Activated B cell treated with CpG ODN at 0.5 μM for 24 hours (primary cell): ENCODE data around the gene MZB1. TPM values are rescaled to one million over a fixed set of nuclear protein-coding genes. Genes with fewer than 3 reads are reported as not detected.
A peak's percentile ranks its signal among the peaks of the same experiment; 100 is the strongest.

Experiments used
- ATAC-seq: fragments of 200-7000 bp; cut with Tn5 transposase; one replicate; pipeline ENCODE4 v1.10.0; 2021; ENCODE audit warnings: low read depth, mild to moderate bottlenecking, moderate library complexity
- CTCF ChIA-PET: fragments of 350-600 bp; sonication (Branson Sonifier 250); formaldehyde crosslinking; loops from one replicate; lab custom pipeline; 2021; ENCODE audit warnings: antibody characterized with exemption; lab: Charles Lee
- POLR2A ChIA-PET: fragments of 350-600 bp; sonication (Branson Sonifier 250); formaldehyde crosslinking; loops from one replicate; lab custom pipeline; 2021; ENCODE audit warnings: antibody characterized with exemption; lab: Charles Lee
- DNase-seq: peaks from one replicate; pipeline ENCODE4 v3.0.0; 2022
- H3K27ac Mint-ChIP-seq: one replicate; pipeline ENCODE4 v1.8.0; 2020; ENCODE audit warnings: mixed read lengths
- H3K27me3 Mint-ChIP-seq: one replicate; pipeline ENCODE4 v1.8.0; 2021; ENCODE audit warnings: mixed read lengths
- H3K36me3 Mint-ChIP-seq: one replicate; pipeline ENCODE4 v1.8.0; 2021; ENCODE audit warnings: low read depth, mixed read lengths
- H3K4me1 Mint-ChIP-seq: one replicate; pipeline ENCODE4 v1.8.0; 2021; ENCODE audit warnings: mixed read lengths
- H3K4me3 Mint-ChIP-seq: one replicate; pipeline ENCODE4 v1.8.0; 2020; ENCODE audit warnings: mild to moderate bottlenecking, mixed read lengths
- H3K9me3 Mint-ChIP-seq: one replicate; pipeline ENCODE4 v1.8.0; 2020; ENCODE audit warnings: mixed read lengths
- intact Hi-C: fragments of 100-400 bp; cut with micrococcal nuclease; formaldehyde crosslinking; loops from one replicate; pipeline ENCODE4 v1.15.1; 2024
- total RNA-seq: library from RNA; stranded (reverse); gene quantifications from 2 replicates; pipeline ENCODE4 v1.2.3, GENCODE V29; 2022
- TF ChIP-seq, protein P1 (sequence below): fragments of 200-600 bp; IDR thresholded peaks from one replicate; pipeline ENCODE4 v1.8.0; 2022; ENCODE audit warnings: antibody characterized with exemption, mild to moderate bottlenecking

Gene MZB1
- total RNA-seq, 1 donor from 2014 or later: 47.1 TPM

- ChIA-PET POLR2A (interaction anchor here (0.6 to 3.8 kb wide), 24 partner anchors 9 to 798 kb away, joined by 3 to 112 read pairs (median 4); partner anchors contain the start of genes ETF1, HSPA9, MATR3 and MZB1), CTCF (interaction anchor here (0.8 to 1.8 kb wide), 8 partner anchors 10 to 90 kb away, joined by 3 to 17 read pairs (median 4); no protein-coding TSS in a partner anchor)
- H3K4me1 Mint-ChIP-seq: peaks cover 51% of the 10 kb centered on the region
- no peak for DNase-seq
- no peak for ATAC-seq
- peak overlapping the region; percentile 96 for H3K4me3 Mint-ChIP-seq
- peak overlapping the region; percentile 95 for H3K27ac Mint-ChIP-seq
- TF ChIP-seq, protein P1, sequence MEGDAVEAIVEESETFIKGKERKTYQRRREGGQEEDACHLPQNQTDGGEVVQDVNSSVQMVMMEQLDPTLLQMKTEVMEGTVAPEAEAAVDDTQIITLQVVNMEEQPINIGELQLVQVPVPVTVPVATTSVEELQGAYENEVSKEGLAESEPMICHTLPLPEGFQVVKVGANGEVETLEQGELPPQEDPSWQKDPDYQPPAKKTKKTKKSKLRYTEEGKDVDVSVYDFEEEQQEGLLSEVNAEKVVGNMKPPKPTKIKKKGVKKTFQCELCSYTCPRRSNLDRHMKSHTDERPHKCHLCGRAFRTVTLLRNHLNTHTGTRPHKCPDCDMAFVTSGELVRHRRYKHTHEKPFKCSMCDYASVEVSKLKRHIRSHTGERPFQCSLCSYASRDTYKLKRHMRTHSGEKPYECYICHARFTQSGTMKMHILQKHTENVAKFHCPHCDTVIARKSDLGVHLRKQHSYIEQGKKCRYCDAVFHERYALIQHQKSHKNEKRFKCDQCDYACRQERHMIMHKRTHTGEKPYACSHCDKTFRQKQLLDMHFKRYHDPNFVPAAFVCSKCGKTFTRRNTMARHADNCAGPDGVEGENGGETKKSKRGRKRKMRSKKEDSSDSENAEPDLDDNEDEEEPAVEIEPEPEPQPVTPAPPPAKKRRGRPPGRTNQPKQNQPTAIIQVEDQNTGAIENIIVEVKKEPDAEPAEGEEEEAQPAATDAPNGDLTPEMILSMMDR: no peak
- H3K9me3 Mint-ChIP-seq: no peaks in the 10 kb centered on the region
- H3K36me3 Mint-ChIP-seq: peaks cover 27% of the 10 kb centered on the region
- intact Hi-C loops: loop anchor here (1.0 to 2.0 kb wide), 8 partner anchors 48 to 766 kb away; partner anchors contain the start of genes HSPA9, MATR3, SIL1 and SPATA24
- H3K27me3 Mint-ChIP-seq: no peaks in the 10 kb centered on the region
Measured at GRCh38 chr5:139341187-139341688, 48.5 kb downstream of the MZB1 start.

GRCh38 chr5:139340051-139340450 is 49.7 kb downstream of the MZB1 start:
- ATAC-seq: no peak
- no peaks in the 10 kb centered on the region for H3K27me3 Mint-ChIP-seq

More at GRCh38 chr5:139340051-139340450, 49.7 kb downstream of the MZB1 start:
- H3K27ac Mint-ChIP-seq: no peak overlapping the region
- intact Hi-C loops: loop anchor here (2.0 kb wide), 1 partner anchor 173 kb away; no protein-coding TSS in a partner anchor
- H3K4me3 Mint-ChIP-seq: no peak overlapping the region
- POLR2A ChIA-PET: interaction anchor here (3.1 to 3.8 kb wide), 2 partner anchors 46 to 50 kb away, joined by 44 to 112 read pairs; partner anchors contain the start of genes MATR3 and MZB1
- TF ChIP-seq, protein P1: no peak
- no peaks in the 10 kb centered on the region for H3K9me3 Mint-ChIP-seq
- CTCF ChIA-PET: interaction anchor here (1.1 kb wide), 1 partner anchor 89 kb away, joined by 3 read pairs; no protein-coding TSS in a partner anchor
- DNase-seq: no peak
- peaks cover 20% of the 10 kb centered on the region for H3K36me3 Mint-ChIP-seq
- H3K4me1 Mint-ChIP-seq: peaks cover 44% of the 10 kb centered on the region

Other genes with a start within 250 kb of the MZB1 start
- gene SIL1, start 191.5 kb downstream of the MZB1 start, total RNA-seq: 16.1 and 22.0 TPM in 2 replicates
- 242 and 294 TPM in 2 replicates for gene MATR3, start 96.2 kb downstream of the MZB1 start, total RNA-seq
- gene PAIP2, start 48.1 kb downstream of the MZB1 start, total RNA-seq: 79.7 and 80.8 TPM in 2 replicates
- 1.4 and 1.8 TPM in 2 replicates for gene SLC23A1, start 6.6 kb downstream of the MZB1 start, total RNA-seq
- gene PROB1, start 5.2 kb upstream of the MZB1 start, total RNA-seq: 3.5 and 3.6 TPM in 2 replicates
- 6.4 and 9.3 TPM in 2 replicates for gene SPATA24, start 14.2 kb upstream of the MZB1 start, total RNA-seq
- gene DNAJC18, start 49.6 kb upstream of the MZB1 start, total RNA-seq: 9.1 and 9.6 TPM in 2 replicates
- gene ECSCR, start 72.8 kb upstream of the MZB1 start, total RNA-seq: not detected in 2 replicates
- gene SMIM33, start 81.1 kb upstream of the MZB1 start, total RNA-seq: not detected in 2 replicates
- 0.91 and 1.1 TPM in 2 replicates for gene STING1, start 92.8 kb upstream of the MZB1 start, total RNA-seq
- 152 and 172 TPM in 2 replicates for gene UBE2D2, start 171.4 kb upstream of the MZB1 start, total RNA-seq